ENCODE results near the gene AHRR.

Gene AHRR

GRCh38 chr5:321726-322251, 275 bp downstream of the AHRR start:
- DNase-seq = no peak

- no peak for DNase-seq
These were observed 897 bp downstream of the AHRR start for GRCh38 chr5:322281-322941.

DNA sequence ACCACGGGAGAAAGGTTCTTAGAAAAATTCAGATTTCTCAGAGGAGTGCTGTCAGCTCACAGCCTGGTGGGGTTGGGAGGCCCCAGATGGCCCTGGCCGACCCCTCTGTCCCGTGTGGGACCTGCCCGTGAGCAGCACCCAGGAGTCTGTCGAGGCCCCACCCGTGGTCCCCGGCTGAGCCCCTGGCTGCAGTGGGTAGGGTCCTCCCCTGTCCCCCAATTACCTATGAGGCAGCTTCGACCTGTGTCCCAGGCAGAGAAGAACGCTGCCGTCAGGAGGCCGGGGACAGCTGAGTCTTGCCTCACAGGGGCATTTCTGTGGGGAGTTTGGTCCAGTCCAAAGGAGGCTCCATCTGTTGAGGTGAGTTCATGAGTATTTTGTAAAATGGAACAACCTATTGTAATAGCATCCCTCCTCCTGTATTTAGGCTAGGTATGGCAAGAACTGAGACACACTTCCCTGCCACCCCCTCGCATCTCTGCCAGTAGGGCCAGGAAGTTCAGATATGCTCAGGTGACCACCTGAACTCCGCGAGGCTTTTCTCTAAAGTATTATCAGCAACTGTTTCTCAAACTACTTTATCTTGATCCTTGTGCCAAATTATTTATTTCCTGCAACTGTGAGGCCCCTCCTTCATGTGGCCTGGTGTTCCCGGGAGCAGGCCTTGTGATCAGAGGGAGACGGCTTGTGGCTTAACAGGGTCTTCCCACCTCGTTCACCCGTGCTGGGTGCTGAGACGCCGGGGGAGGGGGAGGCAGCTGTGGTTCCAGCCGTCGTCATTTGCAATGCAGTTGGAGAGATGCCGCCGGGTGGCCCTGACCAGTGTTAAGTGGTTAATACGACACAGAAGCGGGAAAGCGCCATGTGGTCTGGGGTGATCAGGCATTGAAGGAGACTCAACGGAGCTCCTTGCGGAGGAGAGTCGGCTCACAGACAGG, 1.7 kb downstream of the AHRR start:
- DNase-seq = no peak

- DNase-seq = no peak
These were observed 3.5 kb downstream of the AHRR start for GRCh38 chr5:324736-325612.

- no peak for DNase-seq
These were observed 4.6 kb downstream of the AHRR start for GRCh38 chr5:326109-326508.

GRCh38 chr5:329121-329735, 7.7 kb downstream of the AHRR start:
- no peak for DNase-seq

DNA sequence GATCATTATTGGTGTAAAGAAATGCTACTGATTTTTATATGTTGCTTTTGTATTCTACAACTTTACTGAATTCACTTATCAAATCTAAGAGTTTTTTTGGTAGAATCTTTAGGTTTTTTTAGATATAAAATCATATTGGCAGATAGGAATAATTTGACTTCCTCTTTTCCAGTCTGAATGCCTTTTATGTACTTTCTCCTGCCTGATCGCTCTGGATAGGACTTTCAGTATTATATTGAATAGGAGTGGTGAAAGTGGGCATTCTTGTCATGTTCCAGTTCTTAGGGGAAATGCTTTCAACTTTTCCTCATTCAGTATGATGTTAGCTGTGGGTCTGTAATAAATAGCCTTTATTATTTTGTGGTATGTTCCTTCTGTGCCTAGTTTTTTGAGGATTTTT, 8.3 kb downstream of the AHRR start:
- no peak for DNase-seq

DNA sequence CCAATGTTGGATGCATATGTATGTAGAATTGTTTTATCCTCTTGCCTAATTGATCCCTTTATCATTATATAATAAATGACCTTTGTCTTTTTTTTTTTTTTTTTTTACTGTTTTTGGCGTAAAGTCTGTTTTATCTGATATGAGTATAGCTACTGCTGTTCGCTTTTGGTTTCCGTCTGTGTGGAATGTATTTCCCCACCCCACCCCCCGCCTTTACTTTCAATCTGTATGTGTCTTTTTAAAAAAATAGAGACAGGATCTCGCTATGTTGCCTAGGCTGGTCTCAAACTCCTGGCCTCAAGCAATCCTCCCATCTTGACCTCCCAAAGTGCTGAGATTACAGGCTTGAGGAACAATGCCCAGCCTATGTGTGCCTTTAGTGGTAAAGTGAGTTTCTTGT, 11.3 kb downstream of the AHRR start:
- DNase-seq = peak; percentile 46

GRCh38 chr5:333945-334344, 12.4 kb downstream of the AHRR start:
- DNase-seq = no peak

DNA sequence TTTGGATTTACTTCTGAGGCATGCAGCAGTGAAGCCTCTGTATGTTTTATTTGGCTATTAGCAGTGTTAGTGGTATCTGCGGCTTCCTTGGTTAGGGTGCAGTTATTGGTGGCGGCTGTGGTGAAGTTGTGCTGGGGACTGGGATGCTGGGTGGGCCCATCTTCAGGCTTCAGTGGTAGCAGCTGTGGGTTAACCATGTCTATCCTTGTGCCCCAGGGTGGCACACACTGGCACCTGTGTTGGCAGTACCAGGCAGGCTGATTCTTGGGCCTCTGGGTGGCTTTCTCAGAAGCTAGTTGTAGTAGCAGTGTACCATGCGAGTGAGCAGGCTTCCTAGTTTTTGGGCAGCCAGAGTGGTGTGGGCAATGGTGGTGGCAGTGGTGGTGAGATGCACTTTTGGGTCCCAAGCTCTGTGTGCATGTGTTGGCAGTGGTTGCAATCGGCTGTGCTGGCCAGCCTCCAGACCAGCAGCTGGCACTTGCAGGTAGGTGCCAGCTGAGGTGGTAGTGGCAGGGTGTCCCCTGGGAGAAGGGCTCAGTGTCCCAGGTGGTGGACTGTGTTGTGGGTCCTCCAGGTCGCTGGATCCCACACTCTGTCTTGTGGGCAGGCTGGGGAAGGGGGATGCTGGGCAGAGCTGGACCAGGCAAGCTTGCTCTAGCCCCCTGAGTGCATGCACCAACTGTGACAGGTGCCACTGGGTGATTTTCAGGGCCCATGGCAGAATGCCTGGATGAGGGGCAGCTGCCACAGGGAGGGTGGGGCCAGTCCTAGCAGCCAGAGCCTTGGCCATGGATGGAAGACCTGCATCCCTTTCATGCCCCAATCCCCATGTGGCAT, 13.6 kb downstream of the AHRR start:
- no peak for DNase-seq

DNA sequence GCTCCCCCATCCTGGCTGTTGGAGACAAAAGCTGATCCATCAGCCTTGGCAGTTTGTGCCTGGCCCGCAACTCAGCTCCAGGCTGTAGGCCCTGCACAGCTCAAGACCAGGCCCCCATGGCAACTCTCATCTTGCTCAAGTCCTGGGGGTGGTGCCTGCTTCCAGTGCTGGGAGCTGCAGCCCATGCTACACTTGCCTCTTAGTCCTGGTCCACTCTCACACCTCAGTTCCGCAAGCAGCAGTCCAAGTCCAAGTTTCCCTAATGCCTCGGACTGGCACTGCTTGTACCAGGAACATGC, 14.2 kb downstream of the AHRR start:
- DNase-seq = no peak

- no peak for DNase-seq
These were observed 16.1 kb downstream of the AHRR start for GRCh38 chr5:337563-338130.

DNA sequence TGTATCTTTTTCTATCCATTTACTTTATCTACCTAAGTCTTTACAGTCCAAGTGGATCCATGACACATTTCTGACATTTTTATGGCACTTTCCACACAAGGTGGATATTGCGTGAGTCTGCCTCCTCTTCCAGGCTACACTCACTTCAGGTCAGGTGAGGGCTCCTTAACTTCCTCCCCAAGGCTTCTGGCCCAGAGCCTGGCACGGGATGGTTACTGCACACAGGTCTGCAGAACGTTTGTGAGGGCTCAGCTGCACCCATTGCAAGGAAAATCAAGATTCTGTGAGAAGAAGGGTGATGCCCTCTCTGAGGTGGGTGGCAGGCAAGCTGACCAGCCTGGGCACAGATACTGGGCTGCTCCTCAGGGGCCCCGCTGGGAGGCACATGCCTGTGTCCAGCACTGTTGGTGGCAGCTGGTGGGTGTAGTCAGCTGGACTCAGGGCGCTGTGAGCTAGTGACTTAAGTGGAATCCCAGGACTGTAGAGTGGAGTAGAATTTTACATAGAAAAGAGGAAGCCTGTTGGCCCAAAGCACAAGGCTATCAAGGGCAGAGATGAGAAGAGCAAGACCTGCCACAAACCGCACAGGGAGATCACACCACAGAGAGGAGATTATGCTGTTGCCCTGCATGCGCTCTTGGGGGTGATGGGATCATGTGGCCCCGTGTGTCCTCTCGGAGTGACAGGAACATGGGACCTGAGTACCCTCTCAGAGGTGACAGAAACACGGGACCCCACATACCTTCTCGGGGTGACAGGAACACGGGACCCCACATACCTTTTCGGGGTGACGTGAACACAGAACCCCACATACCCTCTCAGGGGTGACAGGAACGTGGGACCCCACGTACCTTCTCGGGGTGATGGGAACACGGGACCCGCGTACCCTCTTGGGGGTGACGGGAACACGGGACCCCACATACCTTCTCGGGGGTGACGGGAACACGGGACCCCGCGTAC, 21.3 kb downstream of the AHRR start:
- DNase-seq = no peak

DNA sequence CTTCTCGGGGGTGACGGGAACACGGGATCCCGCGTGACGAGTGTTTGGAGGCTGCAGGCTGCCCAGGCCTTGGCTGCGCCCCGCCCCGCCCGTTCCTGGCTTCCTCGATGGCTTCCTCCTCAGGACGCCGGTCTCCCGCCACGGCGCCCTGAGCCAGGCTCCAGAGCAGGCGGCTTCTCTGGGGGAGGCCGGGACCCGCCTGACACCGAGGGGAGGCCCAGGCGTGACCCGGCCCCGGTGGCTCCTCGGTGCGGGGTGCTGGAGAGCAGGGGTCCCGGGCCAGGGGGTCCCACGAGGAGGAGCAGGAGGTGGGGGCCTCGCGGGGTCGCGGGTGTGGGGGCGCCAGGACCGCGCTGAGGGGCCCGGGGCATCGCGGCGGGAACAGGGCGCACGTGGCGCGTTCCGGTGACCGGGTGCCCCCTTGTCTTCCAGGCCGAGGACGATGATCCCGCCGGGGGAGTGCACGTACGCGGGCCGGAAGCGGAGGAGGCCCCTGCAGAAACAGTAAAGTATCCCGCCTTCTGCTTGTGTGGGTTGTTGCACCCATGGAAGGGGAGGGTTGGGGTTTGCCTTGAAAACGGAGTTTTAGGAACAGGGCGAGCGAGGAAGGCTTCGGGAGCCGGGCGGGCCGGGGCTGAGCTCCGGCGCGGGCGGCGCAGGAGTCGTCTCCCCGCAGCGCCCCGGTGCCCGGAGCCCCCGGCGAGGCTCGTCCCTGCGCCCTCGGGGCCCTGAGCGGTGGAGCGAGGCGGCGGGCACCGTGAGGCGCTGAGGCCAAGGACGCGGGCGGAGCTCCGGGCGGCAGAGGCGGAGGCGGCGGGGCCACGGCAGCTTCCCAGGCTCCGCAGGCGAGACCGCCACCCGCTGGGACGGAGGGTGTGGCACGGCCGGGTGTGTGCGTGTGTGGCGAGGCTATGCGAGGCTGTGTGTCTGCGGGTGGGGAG, 22.2 kb downstream of the AHRR start:
- peak; percentile 53 for DNase-seq

DNA sequence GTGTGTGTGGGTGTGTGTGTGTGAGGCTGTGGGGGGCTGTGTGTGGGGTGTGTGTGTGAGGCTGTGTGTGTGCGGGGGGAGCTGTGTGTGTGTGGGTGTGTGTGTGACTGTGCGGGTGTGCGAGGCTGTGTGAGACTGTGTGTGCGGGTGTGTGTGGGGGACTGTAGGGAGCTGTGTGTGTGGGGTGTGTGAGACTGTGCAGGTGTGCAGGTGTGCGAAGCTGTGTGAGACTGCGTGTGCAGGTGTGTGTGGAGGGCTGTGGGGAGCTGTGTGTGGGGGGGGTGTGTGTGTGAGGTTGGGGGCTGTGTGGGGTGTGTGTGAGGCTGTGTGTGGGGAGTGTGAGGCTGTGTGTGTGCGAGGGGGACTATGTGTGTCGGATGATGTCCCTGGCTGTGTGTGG, 23.2 kb downstream of the AHRR start:
- no peak for DNase-seq

- no peak for DNase-seq
These were observed 24.1 kb downstream of the AHRR start for GRCh38 chr5:345404-346195.

DNA sequence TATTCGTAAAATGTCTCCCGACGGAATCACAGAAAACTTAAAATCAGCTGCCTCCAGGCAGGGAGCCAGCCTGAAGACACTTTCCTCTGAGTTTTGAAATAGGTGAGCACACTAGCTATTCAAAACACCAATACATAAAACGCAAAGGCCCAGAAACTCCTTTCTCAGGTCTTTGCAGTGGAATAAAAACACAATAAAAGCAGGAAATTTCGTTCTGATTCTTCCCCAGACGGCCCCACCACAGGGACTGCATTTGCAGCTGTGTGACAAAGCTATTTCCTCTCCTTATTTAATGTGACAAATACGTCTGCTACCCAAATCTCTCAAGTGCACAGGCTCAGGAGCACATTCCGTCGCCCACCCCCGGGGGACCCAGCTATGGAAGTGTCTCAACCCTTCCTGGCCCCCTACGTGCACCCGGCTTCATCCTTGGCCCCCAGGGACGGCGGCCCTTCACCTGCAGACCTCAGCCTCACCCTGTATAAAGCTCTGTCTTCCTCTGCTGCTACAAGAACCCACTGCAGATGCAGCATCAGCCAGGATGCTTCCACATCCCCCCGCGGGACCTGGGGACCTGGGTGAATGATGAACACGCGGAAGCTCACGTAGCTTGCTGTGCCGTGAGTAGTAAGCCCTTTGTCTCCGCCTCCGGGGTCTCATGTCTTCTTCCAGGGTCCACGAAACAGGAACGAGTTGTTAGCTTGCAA, 24.9 kb downstream of the AHRR start:
- DNase-seq = no peak

Measured in stimulated activated naive CD4-positive, alpha-beta T cell treated with Interleukin-2 at 50 U/mL for 16 hours (primary cell).